ENCODE measurements around the gene CCDC192. TPM values are rescaled to one million over a fixed set of nuclear protein-coding genes. Genes with fewer than 3 reads are reported as not detected.
"Not testable (repeated sequence)": the region's sequence is repeated elsewhere in the genome, so short reads cannot be mapped to it uniquely, and the experiment has no call there.

CCDC192 gene
- total RNA-seq, 6 experiments from 2014 or later = not detected

DNA sequence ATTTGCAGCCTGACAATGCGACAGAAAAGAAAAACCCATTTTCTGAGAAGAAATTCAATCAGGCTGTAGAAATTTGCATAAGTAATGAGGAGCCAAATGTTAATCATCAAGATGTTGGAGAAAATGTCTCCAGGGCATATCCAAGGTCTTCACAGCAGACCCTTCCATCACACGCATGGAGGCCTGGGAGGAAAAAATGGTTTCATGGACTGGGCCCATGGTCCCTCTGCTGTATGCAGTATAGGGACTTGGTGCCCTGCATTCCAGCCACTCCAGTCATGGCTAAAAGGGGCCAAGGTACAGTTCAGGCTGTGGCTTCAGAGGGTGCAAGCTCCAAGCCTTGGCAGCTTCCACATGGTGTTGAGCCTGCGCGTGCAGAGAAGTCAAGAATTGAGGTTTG is 73.3 kb downstream of the CCDC192 start:
- Histone ChIP-seq H3K27ac (no peak overlapping the region), H3K27me3 (no peaks in the 10 kb centered on the region), H3K4me3 (no peak overlapping the region), H3K4me1 (no peaks in the 10 kb centered on the region), H3K9me3 (no peaks in the 10 kb centered on the region), H3K36me3 (no peaks in the 10 kb centered on the region)
- ATAC-seq = no peak
- TF ChIP-seq POLR2A (IDR thresholded peaks at IDR 0.05) = no peak
- TF ChIP-seq, protein P1, sequence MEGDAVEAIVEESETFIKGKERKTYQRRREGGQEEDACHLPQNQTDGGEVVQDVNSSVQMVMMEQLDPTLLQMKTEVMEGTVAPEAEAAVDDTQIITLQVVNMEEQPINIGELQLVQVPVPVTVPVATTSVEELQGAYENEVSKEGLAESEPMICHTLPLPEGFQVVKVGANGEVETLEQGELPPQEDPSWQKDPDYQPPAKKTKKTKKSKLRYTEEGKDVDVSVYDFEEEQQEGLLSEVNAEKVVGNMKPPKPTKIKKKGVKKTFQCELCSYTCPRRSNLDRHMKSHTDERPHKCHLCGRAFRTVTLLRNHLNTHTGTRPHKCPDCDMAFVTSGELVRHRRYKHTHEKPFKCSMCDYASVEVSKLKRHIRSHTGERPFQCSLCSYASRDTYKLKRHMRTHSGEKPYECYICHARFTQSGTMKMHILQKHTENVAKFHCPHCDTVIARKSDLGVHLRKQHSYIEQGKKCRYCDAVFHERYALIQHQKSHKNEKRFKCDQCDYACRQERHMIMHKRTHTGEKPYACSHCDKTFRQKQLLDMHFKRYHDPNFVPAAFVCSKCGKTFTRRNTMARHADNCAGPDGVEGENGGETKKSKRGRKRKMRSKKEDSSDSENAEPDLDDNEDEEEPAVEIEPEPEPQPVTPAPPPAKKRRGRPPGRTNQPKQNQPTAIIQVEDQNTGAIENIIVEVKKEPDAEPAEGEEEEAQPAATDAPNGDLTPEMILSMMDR (IDR thresholded peaks at IDR 0.05) = no peak
- WGBS (ENCODE audit: insufficient coverage, low coverage, low lambda C conversion rate, missing lambda C conversion rate) = 100% methylated on average over 2 of the region's 4 CpGs
- intact Hi-C loops (cut with DNase I) = no loop called here
- no peak for DNase-seq

DNA sequence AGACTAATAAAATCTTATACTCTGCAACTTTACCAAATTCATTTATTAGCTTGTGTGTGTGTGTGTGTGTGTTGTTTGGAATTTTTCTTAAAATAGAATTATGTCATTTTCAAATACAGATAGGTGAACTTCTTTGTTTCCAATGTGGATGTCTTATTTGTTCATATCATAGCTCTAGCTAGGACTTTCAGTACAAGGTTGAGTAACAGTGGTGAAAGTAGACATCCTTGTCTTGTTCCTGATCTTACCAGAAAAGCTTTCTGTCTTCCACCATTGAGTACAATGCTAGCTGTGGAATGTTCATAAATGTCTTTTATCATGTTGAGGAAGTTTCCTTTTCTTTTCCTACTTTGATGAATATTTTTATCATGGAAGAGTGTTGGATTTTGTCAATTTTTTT is 74.8 kb downstream of the CCDC192 start:
- ATAC-seq (no peak), DNase-seq (no peak)
- Histone ChIP-seq H3K9me3 (no peaks in the 10 kb centered on the region), H3K27me3 (no peaks in the 10 kb centered on the region), H3K4me3 (no peak overlapping the region), H3K36me3 (no peaks in the 10 kb centered on the region), H3K4me1 (no peaks in the 10 kb centered on the region), H3K27ac (no peak overlapping the region)
- intact Hi-C loops (cut with DNase I) = no loop called here
- no peak for TF ChIP-seq POLR2A (IDR thresholded peaks at IDR 0.05)
- TF ChIP-seq, protein P1 (IDR thresholded peaks at IDR 0.05) = no peak

DNA sequence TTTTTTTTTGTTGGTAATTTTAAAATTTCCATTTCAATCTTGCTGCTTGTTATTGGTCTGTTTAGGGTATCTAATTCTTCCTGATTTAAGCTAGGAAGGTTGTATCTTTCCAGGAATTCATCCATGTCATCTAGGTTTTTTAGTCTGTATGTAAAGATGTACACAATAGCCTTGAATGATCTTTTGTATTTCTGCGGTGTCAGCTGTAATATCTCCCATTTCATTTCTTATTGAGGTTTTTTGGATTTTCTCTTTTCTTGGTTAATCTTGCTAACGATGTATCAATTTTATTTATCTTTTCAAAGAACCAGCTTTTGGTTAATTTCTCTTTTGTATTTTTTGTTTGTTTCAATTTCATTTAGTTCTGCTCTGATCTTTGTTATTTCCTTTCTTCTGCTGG is 79.3 kb downstream of the CCDC192 start:
- intact Hi-C loops (cut with DNase I); ATAC-seq: not testable (repeated sequence)
- 65% methylated on average over 2 of the region's 2 CpGs for WGBS (ENCODE audit: insufficient coverage, low coverage, low lambda C conversion rate, missing lambda C conversion rate)

DNA sequence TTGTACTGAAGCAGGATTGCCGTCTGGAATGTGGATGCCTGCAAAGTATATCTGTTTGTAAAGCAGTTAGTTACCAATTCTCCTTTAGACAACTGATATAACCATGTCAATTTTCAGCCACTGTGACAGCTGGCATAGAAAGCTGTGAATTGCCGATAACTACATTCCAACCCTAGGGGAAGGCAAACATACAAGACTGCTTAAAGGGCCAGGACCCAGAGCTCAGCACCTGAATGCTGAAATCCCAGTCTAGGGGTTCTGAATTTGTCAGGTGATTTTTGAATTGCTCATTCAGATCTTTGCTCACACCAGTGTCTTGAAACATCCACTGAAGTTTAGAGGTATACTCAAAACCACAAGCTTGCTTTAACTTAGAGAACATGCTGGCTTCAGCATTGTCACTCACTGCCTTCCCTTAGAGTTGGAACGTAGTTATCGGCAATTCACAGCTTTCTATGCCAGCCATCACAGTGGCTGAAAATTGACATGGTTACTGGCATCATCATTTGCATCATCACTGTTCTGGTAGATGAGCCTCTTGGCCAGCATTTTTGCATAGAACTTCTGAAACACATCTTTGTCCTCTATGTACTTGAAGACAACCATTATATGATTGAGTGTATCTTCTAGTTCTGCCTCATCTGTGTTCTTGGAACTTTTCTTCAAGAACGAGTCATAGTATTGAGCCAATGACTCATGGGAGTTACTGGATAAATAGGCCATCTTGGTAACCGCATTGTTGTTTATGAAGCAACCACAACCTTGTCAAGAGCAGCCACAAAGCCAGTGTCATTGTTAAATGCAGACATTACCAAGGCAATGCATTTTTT is 82.1 kb downstream of the CCDC192 start:
- WGBS (ENCODE audit: insufficient coverage, low coverage, low lambda C conversion rate, missing lambda C conversion rate) = 49% methylated on average over 6 of the region's 6 CpGs
- Histone ChIP-seq H3K9me3 (no peaks in the 10 kb centered on the region), H3K27me3 (no peaks in the 10 kb centered on the region), H3K36me3 (no peaks in the 10 kb centered on the region), H3K27ac (no peak overlapping the region), H3K4me3 (no peak overlapping the region), H3K4me1 (no peaks in the 10 kb centered on the region)
- TF ChIP-seq, protein P1 (IDR thresholded peaks at IDR 0.05) = no peak
- no peak for TF ChIP-seq POLR2A (IDR thresholded peaks at IDR 0.05)
- intact Hi-C loops (cut with DNase I) = no loop called here
- DNase-seq = no peak
- no peak for ATAC-seq

More for the DNA sequence above, 79.3 kb downstream of the CCDC192 start:
- not testable (repeated sequence) for H3K36me3 ChIP-seq, H3K27me3 ChIP-seq, H3K4me3 ChIP-seq, H3K4me1 ChIP-seq, DNase-seq, H3K27ac ChIP-seq, H3K9me3 ChIP-seq

DNA sequence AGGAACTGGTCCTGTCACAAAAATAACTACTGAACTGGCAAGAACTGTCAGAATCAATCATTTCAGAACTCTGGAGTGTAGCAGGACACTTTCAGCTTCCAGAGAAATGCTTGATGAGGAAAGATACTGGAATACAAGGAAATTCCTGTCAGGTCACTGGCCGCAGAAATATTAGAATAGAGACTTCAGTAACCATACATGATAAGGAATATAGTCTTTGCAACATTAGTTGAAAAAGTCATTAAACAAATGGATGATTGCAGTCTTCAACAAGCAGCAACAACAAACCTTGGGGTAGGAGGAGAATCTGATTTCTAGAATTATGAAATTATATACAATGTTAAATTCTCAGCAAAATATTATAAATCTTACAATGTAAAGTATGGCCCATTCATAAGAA is 88.2 kb downstream of the CCDC192 start:
- Histone ChIP-seq H3K4me1 (no peaks in the 10 kb centered on the region), H3K27ac (no peak overlapping the region), H3K27me3 (no peaks in the 10 kb centered on the region), H3K36me3 (no peaks in the 10 kb centered on the region), H3K4me3 (no peak overlapping the region), H3K9me3 (no peaks in the 10 kb centered on the region)
- no peak for ATAC-seq
- intact Hi-C loops (cut with DNase I) = no loop called here
- TF ChIP-seq, protein P1 (IDR thresholded peaks at IDR 0.05) = no peak
- TF ChIP-seq POLR2A (IDR thresholded peaks at IDR 0.05) = no peak
- 82% methylated on average over 1 of the region's 1 CpG for WGBS (ENCODE audit: insufficient coverage, low coverage, low lambda C conversion rate, missing lambda C conversion rate)
- no peak for DNase-seq

DNA sequence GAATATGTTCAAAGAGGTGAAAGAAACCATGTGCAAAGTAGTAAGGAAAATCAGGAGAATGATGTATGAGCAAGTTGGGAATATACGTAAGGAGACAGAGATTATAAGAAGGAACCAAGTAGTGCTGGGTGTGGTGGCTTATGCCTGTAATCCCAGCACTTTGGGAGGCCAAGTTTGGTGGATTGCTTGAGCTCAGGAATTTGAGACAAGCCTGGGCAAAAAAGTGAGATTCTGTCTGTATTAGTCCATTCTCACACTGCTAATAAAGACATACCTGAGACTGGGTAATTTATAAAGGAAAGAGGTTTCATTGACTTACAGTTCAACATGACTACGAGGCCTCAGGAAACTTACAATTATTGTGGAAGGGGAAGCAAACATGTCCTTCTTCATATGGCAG is 88.7 kb downstream of the CCDC192 start:
- H3K9me3 ChIP-seq; H3K36me3 ChIP-seq; H3K4me1 ChIP-seq; intact Hi-C loops (cut with DNase I); H3K4me3 ChIP-seq; H3K27me3 ChIP-seq; ATAC-seq; DNase-seq; H3K27ac ChIP-seq: not testable (repeated sequence)
- WGBS (ENCODE audit: insufficient coverage, low coverage, low lambda C conversion rate, missing lambda C conversion rate) = 64% methylated on average over 2 of the region's 2 CpGs
